GM10266 (cell line): Measurements from ENCODE around the gene SLC2A3.
"Not testable (repeated sequence)": the region's sequence is repeated elsewhere in the genome, so short reads cannot be mapped to it uniquely, and the experiment has no call there.

Experiments used
- DNase-seq: peaks from one replicate; pipeline ENCODE4 v3.0.0; 2012; ENCODE audit errors: extremely low spot score
- CTCF ChIP-seq: IDR thresholded peaks from 2 replicates; pipeline ENCODE4 v1.5.1; 2012; ENCODE audit warnings: mild to moderate bottlenecking, low read depth; ENCODE audit not compliant: control insufficient read depth, insufficient read depth; ENCODE audit errors: missing control alignments

The SLC2A3 gene

GRCh38 chr12:7917392-7918267, 18.4 kb downstream of the SLC2A3 start:
- no peak for TF ChIP-seq CTCF
- no peak for DNase-seq

- no peak for TF ChIP-seq CTCF
- DNase-seq: no peak
These were observed 19.1 kb downstream of the SLC2A3 start for GRCh38 chr12:7916936-7917335.

GRCh38 chr12:7915661-7916403, 20.2 kb downstream of the SLC2A3 start:
- no peak for TF ChIP-seq CTCF

GRCh38 chr12:7910106-7910505, 25.9 kb downstream of the SLC2A3 start:
- not testable (repeated sequence) for DNase-seq

More at GRCh38 chr12:7915661-7916403, 20.2 kb downstream of the SLC2A3 start:
- no peak for DNase-seq

DNA sequence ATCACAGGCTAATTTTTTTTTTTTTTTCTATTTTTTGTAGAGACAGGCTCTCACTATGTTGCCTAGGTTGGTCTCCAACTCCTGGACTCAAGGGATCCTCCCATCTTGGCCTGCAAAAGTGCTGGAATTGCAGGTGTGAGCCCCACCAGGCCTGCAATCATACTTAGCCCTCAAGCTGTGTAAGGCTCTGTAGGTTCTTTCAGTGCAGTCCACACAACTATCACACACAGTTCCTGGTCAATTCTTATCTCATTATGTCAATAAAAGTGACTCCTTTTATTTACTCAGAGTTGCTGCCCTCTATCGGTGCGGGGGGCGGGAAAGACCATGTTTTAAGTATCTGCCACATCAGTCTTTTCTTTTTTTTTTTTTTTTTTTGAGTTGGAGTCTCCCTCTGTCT, 29.0 kb downstream of the SLC2A3 start:
- DNase-seq: no peak
- TF ChIP-seq CTCF: peak; percentile 26

DNA sequence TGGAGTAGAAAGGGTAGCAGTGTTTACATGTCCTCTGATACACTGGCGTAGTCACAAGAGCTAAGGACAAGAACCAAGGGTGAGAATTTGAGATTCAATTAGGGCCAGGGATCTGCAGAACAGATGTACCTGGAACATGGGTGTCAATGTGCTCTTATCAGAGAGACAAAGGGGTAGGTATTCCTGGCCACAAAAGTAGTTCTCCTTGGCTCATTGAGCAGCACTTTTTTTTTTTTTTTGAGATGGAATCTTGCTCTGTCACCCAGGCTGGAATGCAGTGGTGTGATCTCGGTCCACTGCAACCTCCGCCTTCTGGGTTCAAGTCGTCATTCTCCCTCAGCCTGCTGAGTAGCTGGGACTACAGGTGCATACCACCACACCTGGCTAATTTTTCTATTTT, 29.7 kb downstream of the SLC2A3 start:
- DNase-seq: not testable (repeated sequence)

- DNase-seq: not testable (repeated sequence)
These were observed 30.3 kb downstream of the SLC2A3 start for GRCh38 chr12:7905600-7906125.

DNA sequence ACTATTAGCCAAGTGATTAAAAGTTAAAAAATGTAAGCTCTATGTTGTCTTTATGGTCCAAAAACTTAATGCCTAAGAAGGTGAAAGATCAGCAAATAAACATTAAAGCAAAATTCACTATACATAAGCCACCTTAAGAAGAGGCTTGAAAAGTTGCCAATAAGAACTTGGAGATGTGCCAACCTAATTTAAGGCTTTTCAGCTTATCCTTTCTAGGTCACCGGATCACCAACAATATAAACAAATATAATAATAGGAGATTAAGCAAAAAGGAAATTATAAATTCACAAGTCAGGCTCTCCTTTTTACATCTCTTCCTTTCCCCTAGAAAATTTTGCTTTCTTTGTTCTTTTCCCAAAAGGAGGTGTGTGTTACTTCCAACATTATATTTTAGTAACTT, 30.9 kb downstream of the SLC2A3 start:
- DNase-seq: no peak
- TF ChIP-seq CTCF: no peak

- DNase-seq: not testable (repeated sequence)
These were observed 33.6 kb downstream of the SLC2A3 start for GRCh38 chr12:7902416-7902815.
